GM18861 (cell line): ENCODE measurements around the gene RGS8.

ENCODE experiments used
- ATAC-seq: cut with Tn5 transposase; IDR thresholded peaks from one replicate; pipeline ENCODE4 v1.9.1; 2021; ENCODE audit not compliant: unreplicated experiment

RGS8 gene

GRCh38 chr1:182684116-182684828 lies at the start of gene RGS8:
Gene RGS8 (minus strand): TSS chr1:182684587. CDS start chr1:182669649, 14,938 bp downstream.
- no peak for ATAC-seq

- no peak for ATAC-seq
These were observed 47.6 kb upstream of the RGS8 start for GRCh38 chr1:182731852-182732575.

GRCh38 chr1:182726912-182727311 lies 42.5 kb upstream of the RGS8 start:
- no peak for ATAC-seq

GRCh38 chr1:182725259-182726255 lies 41.2 kb upstream of the RGS8 start:
- no peak for ATAC-seq

- no peak for ATAC-seq
These were observed 39.8 kb upstream of the RGS8 start for GRCh38 chr1:182724215-182724614.

GRCh38 chr1:182723200-182723599 lies 38.8 kb upstream of the RGS8 start:
- no peak for ATAC-seq

GRCh38 chr1:182721525-182721924 lies 37.1 kb upstream of the RGS8 start:
- no peak for ATAC-seq

- no peak for ATAC-seq
These were observed 36.1 kb upstream of the RGS8 start for GRCh38 chr1:182720463-182720862.

- ATAC-seq, result no peak
These were observed 35.2 kb upstream of the RGS8 start for GRCh38 chr1:182719553-182719952.

- ATAC-seq, result no peak
These were observed 33.9 kb upstream of the RGS8 start for GRCh38 chr1:182718311-182718710.

- ATAC-seq, result peak; percentile 54
These were observed 32.6 kb upstream of the RGS8 start for GRCh38 chr1:182716740-182717720.

GRCh38 chr1:182715531-182715930 lies 31.1 kb upstream of the RGS8 start:
- no peak for ATAC-seq

GRCh38 chr1:182714546-182714945 lies 30.2 kb upstream of the RGS8 start:
- ATAC-seq, result no peak

- no peak for ATAC-seq
These were observed 29.6 kb upstream of the RGS8 start for GRCh38 chr1:182713939-182714338.

GRCh38 chr1:182713492-182713891 lies 29.1 kb upstream of the RGS8 start:
- ATAC-seq, result no peak

- no peak for ATAC-seq
These were observed 25.5 kb upstream of the RGS8 start for GRCh38 chr1:182709855-182710254.

GRCh38 chr1:182709225-182709764 lies 24.9 kb upstream of the RGS8 start:
- no peak for ATAC-seq

- no peak for ATAC-seq
These were observed 22.7 kb upstream of the RGS8 start for GRCh38 chr1:182707122-182707521.

GRCh38 chr1:182704677-182705076 lies 20.3 kb upstream of the RGS8 start:
- no peak for ATAC-seq

GRCh38 chr1:182703539-182703938 lies 19.2 kb upstream of the RGS8 start:
- ATAC-seq, result no peak
